Glomerular endothelial cell (primary cell): Measurements from ENCODE around the gene GPR160. TPM values are rescaled to one million over a fixed set of nuclear protein-coding genes. Genes with fewer than 3 reads are reported as not detected.
"Not testable (repeated sequence)": the region's sequence is repeated elsewhere in the genome, so short reads cannot be mapped to it uniquely, and the experiment has no call there.

Experiments used
- DNase-seq: peaks from one replicate; pipeline ENCODE4 v3.0.0-alpha.2; 2011; ENCODE audit warnings: low read depth, low spot score; ENCODE audit errors: extremely low read depth
- total RNA-seq: library from RNA; depleted of rRNA; stranded (reverse); fragments of >200 nt; gene quantifications from 2 replicates; pipeline ENCODE4 v1.2.3, GENCODE V29; 2015

The GPR160 gene, protein sequence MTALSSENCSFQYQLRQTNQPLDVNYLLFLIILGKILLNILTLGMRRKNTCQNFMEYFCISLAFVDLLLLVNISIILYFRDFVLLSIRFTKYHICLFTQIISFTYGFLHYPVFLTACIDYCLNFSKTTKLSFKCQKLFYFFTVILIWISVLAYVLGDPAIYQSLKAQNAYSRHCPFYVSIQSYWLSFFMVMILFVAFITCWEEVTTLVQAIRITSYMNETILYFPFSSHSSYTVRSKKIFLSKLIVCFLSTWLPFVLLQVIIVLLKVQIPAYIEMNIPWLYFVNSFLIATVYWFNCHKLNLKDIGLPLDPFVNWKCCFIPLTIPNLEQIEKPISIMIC
- 6.9 and 7.9 TPM in 2 replicates for total RNA-seq

- no peak for DNase-seq
Observed at GRCh38 chr3:170037463-170038433, at the start of gene GPR160. GPR160 (plus strand) TSS chr3:170037995; CDS start chr3:170083973, 45,978 bp downstream.

DNA sequence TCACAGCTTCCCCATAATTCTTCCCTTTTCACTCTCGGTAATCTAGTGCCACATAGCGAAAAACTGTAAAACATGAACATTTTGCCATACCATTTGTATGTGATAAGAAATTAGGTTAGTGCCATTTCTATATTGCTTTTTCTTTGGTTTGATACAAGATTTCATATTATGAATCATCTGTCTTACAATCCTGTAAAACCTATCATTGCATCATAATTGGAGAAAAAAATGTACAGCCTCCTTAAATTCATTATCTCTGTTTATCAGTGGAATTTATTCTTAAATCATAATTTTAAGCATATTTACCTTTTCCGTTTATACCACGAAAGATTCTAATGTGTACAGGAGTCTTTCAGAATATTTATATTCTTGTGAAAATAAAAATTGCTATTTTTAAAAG lies 47.4 kb upstream of the GPR160 start:
- DNase-seq: no peak

- DNase-seq: no peak
Observed at GRCh38 chr3:169992156-169992555, 45.6 kb upstream of the GPR160 start.

GRCh38 chr3:169992781-169993180 lies 45.0 kb upstream of the GPR160 start:
- DNase-seq: no peak

DNA sequence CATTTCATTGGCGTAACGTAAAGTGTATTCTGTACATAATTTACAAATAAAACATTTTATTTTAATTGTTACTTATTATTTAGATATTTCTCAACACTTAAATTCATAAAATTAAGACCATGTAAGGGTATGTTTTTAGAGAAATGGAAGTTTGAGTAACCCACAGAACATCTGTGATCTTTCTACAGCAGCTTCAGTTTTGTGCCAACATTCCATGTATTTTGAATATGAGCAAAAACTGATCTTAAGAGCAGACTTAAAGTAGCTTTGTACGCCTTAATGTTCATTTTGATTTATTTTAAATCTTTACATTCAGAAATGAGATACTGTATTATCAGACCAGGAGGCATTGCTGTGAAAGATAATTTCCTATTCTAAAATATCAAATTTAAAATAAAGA lies 44.0 kb upstream of the GPR160 start:
- DNase-seq: no peak

- DNase-seq: no peak
Observed at GRCh38 chr3:169996063-169996462, 41.7 kb upstream of the GPR160 start.

DNA sequence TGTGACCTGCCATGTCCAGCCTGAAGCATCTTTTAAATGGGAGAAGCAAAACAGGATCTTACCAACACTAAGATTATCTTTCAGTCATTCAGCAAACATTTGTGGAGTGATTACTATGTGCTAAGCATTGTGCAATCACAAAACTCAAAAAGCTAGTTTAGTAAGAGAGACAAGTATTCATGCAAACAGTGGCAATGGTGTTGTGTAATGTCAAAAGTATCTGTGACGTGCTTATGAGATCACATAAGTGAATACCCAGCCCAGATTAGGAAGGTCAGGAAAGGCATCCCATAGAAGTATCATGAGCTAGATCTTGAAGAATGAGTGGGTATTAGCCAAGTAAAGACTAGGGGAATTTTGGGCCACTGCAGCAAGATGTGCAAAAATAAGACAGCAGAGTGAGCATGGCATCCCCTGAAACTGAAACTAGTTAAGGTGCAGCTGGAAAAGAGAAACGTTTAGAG lies 39.1 kb upstream of the GPR160 start:
- no peak for DNase-seq

DNA sequence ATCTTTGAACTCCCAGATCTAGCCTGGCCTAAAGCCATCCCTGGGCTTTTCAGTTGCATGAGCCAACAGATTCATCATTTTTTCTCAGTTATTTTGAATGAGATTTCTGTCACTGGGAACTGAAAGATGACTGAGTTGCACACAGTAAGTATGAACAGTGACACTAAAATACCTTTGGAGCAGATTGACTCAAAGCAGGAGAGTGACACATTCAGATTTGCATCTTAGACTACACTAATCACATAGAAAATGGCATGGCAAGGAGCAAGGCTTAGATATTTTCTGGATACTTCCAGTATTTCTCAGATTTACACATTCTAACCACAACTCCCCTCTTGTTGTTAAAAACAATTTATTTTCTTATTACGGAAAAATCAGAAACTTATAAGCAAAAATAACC lies 38.4 kb upstream of the GPR160 start:
- no peak for DNase-seq

DNA sequence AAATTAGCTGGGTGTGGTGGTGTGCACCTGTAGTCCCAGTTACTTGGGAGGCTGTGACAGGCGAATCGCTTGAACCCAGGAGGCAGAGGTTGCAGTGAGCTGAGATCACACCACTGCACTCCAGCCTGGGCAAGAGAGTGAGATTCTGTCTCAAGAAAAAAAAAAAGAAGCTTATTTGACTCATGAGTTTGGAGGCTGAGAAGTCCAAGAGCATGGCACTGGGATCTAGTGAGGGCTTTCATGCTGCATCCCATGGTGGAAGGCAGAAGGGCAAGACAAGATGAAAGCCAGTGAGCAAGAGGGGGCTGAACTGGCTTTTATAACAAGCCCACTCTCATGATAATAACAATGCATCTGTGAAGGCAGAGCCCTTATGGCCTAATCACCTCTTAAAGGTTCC lies 37.7 kb upstream of the GPR160 start:
- DNase-seq: no peak

DNA sequence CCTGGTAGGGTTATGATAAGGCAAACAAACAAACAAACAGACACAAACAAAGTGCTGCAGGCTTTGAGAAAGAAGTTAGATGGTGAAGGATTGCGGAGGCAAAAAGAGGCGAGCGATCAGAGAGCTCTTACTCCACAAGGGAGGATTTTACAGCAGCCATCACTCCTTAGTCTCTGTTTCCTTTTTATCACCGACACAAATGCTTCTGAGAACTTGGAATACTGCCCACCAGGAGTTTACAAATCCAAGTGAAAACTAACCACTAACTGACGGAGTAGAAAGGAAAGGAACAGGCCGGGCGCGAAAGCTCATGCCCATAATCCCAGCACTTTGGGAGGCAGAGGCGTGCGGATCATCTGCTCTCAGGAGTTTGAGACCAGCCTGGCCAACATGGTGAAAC lies 35.6 kb upstream of the GPR160 start:
- no peak for DNase-seq

GRCh38 chr3:170002879-170003278 lies 34.9 kb upstream of the GPR160 start:
- peak; percentile 23 for DNase-seq

GRCh38 chr3:170003881-170004356 lies 33.9 kb upstream of the GPR160 start:
- DNase-seq: peak; percentile 14

DNA sequence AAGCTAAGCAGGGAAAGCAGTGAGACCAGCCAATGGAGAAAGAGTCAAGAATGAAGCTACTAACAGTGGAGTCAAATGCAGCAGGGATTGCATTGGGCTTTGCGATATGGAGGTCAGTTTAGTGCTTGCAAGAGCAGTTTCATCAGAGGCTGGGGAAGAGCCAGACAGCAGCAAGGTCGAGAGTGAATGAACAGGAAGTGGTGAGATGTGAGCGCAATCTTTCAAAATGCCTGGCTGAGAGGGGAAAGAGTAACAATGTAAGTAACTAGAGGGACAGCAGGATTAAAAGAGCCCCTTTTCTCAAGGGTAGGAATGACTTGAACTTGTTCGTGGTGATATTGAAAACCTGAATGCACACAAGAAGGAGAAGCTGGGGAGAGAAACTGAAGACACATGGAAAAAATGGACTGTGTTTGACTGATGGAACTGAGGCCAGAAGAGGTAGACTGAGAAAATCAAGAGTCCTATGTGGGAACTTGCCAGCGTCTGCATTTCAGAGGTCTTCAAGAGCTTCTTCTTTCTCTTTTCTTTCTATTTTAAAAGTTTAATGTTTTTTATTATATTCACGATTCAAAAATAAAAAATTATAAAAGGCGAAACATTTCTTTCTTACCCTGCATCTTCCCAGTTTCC lies 30.6 kb upstream of the GPR160 start:
- no peak for DNase-seq

GRCh38 chr3:170010498-170010897 lies 27.3 kb upstream of the GPR160 start:
- no peak for DNase-seq

DNA sequence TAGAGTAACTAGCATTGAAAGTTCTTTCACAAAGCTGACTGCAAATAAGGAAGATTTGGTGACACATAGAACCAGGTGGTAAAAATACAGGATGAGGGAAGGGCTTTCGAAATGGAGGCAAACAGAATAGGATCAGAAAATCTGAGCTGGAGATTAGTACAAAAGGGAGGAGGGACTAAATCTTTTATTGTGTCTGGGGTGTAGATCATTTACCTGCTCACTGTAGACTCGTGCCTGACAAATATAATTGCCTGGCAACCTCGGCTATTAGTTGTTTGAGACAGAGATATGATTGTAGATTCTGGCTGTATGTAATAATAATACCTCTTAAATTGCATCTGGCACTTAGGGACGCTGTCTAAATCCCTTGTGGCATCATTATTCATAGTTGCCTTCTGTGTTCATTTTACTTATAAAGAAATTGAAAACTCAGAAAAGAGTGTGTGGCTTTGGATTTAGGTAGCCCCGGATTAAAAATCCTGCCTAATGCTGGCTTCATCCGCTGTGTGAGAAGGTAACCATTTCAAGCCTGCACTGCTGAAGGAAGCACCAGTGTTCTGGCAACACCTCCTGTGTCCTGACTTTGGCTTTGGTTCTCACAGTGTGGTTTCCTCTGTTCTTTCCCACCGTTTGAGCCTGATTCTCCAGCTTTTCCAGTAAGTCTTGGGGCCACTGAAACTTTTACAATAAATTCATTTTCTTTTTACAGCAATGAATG lies 25.0 kb upstream of the GPR160 start:
- DNase-seq: no peak

GRCh38 chr3:170016057-170016456 lies 21.7 kb upstream of the GPR160 start:
- no peak for DNase-seq

GRCh38 chr3:170019306-170019705 lies 18.5 kb upstream of the GPR160 start:
- DNase-seq: not testable (repeated sequence)

DNA sequence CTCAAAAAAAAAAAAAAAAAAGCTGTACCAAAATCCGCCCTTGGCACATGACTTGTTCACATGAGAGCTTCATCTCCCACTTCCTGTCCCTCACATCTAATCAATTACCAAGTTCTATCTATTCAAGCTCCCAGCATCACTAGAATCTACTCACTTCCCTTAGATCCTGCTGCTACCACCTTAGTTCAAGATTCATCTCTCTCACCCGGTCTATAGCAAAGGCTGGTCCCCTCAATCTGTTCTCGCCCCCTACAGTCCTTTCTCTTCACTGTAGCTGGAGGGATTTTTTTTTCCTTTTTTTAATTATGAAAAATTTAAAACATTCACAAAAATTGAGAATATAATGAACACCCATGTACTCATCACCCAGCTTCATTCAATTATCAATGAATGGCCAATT lies 16.7 kb upstream of the GPR160 start:
- DNase-seq: no peak

- no peak for DNase-seq
Observed at GRCh38 chr3:170022336-170022735, 15.5 kb upstream of the GPR160 start.

GRCh38 chr3:170023165-170023564 lies 14.6 kb upstream of the GPR160 start:
- no peak for DNase-seq
